Measurements from ENCODE around the gene ROBO1.

The ROBO1 gene

DNA sequence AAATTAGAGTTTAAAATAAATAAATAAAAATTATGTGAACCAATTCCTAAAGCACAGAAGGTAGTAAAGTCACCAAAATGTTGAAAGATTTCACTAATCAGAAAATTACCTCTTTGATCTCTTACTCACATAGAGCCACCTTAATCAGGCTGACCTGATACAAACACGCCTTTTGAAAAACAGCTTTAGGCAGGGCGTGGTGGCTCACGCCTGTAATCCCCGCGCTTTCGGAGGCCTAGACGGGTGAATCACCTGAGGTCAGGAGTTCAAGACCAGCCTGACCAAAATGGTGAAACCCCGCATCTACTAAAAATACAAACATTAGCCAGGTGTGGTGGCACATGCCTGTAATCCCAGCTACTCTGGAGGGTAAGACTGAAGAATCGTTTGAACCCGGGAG is 1197.3 kb downstream of the ROBO1 start:
- DNase-seq, result no peak

DNA sequence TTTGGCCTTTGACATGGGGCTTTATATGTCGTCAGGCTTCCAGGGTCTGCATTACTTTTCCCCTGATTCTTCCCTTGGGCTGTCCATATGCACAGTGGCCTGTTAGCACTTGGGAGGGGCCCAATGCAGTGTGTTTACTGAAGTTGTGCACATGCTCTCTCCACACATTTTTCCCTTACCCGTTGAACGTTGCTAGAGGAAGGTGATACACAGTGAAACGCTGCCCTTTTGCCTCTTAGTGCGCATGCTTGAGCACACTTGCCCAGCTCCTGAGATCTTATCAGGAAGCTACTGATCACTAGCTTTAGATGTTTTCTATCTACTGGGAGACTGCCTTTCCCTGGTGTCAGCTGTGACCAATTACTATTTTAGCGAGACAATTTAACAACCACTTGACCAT is 1198.0 kb downstream of the ROBO1 start:
- DNase-seq, result no peak

DNA sequence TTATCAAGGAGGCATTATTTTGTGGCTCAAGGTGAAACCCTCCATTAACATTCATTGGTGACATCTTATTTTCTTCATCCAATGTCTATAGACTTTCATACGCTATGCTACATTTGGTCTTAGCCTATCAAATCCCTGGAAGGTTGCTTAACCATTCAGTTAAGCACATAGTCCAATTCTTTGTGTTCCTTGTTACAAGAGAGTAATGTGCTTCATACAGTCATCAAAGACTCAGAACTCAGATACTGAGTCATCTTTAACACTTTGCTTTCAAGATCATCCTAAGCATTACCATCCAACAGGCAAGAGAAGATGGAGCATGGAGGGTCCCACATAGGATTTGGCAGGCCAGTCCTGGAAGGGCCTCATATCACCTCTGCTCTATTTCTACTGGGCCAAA is 1202.1 kb downstream of the ROBO1 start:
- no peak for DNase-seq

DNA sequence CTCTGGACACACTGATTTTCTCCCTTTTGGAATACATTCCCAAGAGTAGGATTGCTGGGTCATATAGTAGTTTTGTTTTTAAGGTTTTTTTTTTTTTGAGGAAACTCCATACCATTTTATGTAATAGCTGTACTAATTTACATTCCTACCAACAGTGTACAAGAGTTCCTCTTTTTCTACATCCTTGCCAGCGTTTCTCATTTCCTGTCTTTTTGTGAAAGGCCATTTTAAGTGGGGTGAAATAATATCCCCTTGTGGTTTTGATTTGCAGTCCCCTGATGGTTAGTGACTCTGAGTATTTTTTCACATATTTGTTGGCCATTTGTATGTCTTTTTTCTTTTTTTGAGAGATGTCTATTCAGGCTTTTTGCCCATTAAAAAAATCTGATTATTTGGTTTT is 1205.5 kb downstream of the ROBO1 start:
- no peak for DNase-seq
